ENCODE measurements around the gene ZDHHC4.
"Not testable (repeated sequence)": the region's sequence is repeated elsewhere in the genome, so short reads cannot be mapped to it uniquely, and the experiment has no call there.

ZDHHC4 gene

GRCh38 chr7:6608081-6608480, 30.8 kb downstream of the ZDHHC4 start:
- no peak for DNase-seq

DNA sequence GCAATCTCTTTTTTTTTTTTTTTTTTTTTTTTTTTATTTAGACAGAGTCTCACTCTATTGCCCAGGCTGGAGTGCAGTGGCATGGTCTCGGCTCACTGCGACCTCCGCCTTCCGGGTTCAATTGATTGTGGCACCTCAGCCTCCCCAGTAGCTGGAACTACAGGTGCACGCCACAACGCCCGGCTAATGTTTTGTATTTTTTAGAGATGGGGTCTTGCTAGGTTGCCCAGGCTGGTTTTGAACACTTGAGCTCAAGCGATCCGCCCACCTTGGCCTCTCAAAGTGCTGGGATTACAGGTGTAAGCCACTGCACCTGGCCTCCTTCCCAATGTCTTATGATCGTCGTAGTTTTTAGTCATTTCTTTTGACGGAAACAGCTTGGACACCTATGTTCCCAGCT, 31.5 kb downstream of the ZDHHC4 start:
- DNase-seq, result no peak

- no peak for DNase-seq
Observed at GRCh38 chr7:6612819-6613218, 35.6 kb downstream of the ZDHHC4 start.

- DNase-seq, result no peak
Observed at GRCh38 chr7:6613706-6614105, 36.5 kb downstream of the ZDHHC4 start.

DNA sequence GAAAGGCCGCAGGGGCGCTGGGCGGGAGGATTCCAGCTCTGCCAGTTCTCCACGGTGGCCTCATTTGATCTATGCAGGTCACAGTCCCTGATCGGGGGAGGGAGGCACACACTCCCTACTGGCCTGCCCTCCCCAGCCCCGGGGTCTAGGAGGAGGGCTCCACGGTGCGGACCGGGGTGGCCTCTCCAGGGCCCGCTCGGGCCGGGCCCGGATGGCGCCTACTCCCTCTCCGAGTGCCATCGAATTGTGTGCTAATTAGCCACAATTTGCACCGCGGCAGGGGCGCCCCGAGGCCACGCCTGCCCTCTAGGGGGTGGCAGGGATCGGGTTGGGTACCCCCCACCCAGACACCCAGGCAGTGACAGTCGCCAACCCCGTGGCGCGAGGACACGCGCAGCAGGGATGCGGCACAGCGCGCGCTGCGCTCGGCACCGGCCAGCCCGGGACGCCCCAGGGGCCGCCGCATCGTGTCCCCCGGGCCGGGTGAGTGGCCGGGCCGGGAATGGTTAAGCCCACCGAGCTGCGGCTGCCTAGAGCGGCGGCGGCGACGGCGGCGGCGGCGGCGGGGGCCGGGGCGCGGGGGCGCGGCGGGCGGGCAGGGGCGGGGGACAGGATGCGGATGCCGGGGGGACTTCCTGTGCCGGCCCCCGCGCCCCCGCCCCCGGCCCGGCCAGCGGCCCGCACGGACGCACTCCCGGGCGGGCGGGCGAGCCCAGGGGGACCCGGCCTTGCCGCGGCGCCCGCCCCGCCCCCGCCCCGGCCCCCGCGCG, 37.9 kb downstream of the ZDHHC4 start, which contains the start of gene ZNF853:
TSS of gene ZNF853 (plus strand) at position 658 of the 770 bp plus-strand sequence. CDS start 565 bp downstream, outside the sequence.
- DNase-seq, result no peak

- no peak for DNase-seq
Observed at GRCh38 chr7:6615723-6616555, 38.7 kb downstream of the ZDHHC4 start.

DNA sequence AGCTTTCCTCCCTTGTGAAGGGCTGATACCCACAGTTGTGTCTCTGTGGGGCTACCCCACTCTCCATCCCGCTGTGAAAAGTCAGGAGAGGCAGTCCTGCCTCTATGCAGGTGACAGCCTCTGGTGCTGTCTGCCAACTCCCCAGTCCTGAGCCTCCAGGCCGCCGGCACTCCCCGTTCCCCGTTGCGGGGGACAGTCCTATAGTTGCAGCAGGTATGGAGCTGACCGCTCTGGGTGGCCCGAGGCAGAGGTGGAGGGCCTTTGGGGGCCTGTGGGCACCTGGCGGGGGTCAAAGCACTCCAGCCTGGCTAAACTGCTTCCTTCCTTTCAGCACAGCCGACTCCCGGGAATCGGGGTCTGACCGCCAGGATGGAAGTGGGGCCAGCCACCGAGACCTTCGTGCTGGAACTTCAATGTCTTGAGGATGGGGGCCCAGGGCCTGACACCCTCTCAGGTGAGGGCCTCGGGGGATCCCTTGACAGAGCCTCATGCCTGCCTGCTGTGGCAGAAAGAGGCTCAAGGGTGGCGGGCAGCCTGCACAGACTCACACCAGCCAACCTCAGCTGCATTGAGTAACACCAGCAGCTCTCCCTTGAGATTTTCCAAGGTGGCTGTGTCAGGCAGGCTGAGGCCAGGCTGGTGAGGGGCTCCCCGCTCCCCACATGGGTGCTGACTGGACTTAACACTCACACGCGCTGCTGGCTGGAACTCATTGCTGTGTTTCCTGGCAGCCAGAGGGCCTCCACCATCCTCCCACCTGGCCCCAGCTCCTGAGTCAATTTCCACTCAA, 39.8 kb downstream of the ZDHHC4 start:
- no peak for DNase-seq

DNA sequence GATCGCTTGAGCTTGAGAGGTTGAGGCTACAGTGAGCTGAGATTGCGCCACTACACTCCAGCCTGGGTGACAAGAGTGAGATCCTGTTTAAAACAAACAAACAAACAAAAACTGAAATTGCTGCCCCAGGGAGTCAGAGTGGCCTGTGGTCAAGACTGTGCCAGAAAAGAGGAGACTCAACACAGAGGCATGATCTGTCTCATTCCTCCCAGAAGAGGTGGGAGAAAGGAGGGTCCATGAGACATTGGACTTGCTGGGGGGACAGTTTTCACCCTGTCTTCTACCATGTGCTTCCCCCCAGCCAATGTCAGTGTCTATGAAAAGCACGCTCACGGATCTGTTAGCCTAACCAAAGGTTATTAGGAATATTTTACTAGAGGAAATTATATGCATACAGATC, 41.4 kb downstream of the ZDHHC4 start:
- no peak for DNase-seq

DNA sequence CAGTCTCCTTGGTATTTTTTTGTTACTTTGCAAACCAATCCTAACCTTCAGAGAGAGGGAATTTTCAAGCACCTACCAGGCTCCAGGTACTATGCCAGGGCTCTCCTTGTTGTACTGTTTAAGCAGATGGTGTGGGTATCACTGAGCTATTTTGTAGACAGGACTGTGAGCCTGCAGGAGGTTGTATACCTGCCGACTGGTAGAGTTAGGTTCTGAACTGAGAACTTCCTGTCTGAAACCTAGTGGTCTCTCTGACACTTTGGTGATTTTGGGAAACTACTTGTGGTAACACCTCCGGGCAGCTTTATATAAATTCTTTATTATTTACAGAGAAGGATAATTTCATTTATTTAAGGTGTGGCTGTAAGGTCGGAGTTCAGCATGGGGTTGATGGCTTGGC, 42.7 kb downstream of the ZDHHC4 start:
- DNase-seq, result no peak

GRCh38 chr7:6621195-6622133, 44.2 kb downstream of the ZDHHC4 start:
- DNase-seq, result no peak

- DNase-seq, result no peak
Observed at GRCh38 chr7:6622134-6622710, 45.0 kb downstream of the ZDHHC4 start.

- no peak for DNase-seq
Observed at GRCh38 chr7:6623589-6624245, 46.5 kb downstream of the ZDHHC4 start.

DNA sequence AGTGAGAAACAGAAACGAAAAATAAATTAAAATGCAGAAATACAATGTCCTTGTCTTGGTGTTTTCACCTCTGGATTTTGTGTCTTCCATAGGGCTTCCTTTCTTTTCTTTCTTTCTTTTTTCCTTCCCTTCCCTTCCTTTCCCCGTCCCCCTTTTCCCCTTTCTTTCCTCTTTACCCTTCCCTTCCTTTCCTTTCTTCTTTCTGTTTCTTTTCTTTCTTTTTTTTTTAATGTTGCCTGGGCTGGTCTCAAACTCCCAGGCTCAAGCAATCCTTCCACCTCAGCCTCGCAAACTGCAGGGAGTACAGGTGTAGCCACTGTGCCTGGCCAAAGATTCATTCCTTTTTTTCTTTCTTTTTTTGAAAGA, 47.0 kb downstream of the ZDHHC4 start:
- DNase-seq, result no peak

GRCh38 chr7:6628045-6628444, 50.8 kb downstream of the ZDHHC4 start:
- DNase-seq, result no peak

DNA sequence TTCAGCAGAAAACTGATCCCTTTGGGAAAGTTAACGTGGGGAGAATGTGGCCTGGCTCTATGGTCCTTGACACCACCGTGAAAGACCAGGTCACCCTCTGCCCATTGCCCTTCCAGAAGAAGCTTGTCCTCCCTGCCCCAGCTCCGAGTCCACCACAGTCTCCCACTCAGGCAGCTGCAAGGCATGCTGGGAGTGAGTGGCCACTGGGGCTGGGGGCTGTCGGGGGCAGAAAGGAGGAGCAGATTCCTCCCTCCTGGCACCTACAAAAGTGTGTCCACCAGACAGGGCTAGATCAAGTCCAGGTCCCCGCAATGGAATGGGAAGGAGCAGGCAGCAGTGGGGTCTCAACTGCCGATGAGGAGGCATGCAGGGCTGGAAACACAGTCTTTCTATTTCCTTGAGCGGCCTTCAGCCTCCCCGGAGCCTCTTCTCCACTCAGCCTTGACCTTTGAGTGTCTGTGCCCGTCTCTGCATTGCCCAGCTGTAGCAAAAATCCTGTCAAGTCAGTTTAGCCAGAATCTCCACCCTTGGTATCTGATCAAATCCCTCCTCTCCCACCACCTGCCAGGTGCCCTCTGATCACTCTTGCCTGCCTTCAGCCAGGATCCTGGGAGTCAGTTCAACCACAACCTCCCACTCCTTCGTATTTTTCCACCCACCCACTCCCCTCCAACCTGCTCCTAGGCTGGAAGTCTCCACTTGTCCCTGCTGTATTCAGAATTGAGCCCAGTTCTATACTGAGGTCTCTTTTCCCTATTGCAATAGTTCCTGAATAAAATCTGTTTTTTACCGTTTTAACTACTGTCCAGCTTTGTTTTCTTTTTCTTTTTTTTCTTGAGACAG, 53.0 kb downstream of the ZDHHC4 start:
- DNase-seq, result no peak

DNA sequence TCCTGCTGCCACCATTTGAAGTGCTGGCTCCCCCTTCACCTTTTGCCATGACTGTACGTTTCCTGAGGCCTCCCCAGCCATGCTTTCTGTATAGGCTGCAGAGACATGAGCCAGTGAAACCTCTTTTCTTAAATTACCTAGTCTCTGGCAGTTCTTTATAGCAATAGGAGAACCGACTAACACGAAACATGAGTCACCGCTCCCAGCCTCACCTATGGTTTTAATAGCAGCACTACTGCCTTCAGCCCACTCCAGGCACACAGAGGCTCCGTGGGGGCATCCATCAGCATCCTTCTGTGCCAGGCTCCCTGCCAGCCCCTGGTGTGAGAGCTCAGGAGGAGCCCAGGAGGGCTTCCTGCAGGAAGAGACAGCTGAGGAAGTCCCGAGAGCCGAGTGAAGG, 54.4 kb downstream of the ZDHHC4 start:
- peak; percentile 19 for DNase-seq

- DNase-seq, result no peak
Observed at GRCh38 chr7:6634021-6634420, 56.8 kb downstream of the ZDHHC4 start.

GRCh38 chr7:6634971-6635370, 57.7 kb downstream of the ZDHHC4 start:
- DNase-seq, result not testable (repeated sequence)

GRCh38 chr7:6636741-6637543, 59.7 kb downstream of the ZDHHC4 start, which contains the start of gene ZNF316:
ZNF316 (plus strand) TSS chr7:6637318; CDS start chr7:6642410, 5,092 bp downstream.
- DNase-seq, result peak; percentile 45
